22Rv1 (cell line): ENCODE results near the gene RGS7.

Experiments
- H3K27ac ChIP-seq: fragments of 450-650 bp; 2 replicates; pipeline ENCODE4 v1.5.1; 2017
- CTCF ChIP-seq: fragments of 450-650 bp; IDR thresholded peaks from 2 replicates; pipeline ENCODE4 v1.5.1; 2017; ENCODE audit warnings: mild to moderate bottlenecking
- ZFX ChIP-seq: fragments of 450-650 bp; IDR thresholded peaks from 2 replicates; pipeline ENCODE4 v1.6.1; 2017; ENCODE audit warnings: antibody characterized with exemption, borderline replicate concordance

The RGS7 gene

GRCh38 chr1:241250465-241250864, 106.5 kb downstream of the RGS7 start:
- H3K27ac ChIP-seq = no peak overlapping the region
- TF ChIP-seq ZFX (no peak), CTCF (no peak)

GRCh38 chr1:241240069-241240468, 116.9 kb downstream of the RGS7 start:
- H3K27ac ChIP-seq = no peak overlapping the region
- TF ChIP-seq CTCF = no peak
- no peak for TF ChIP-seq ZFX

- TF ChIP-seq CTCF (no peak), ZFX (no peak)
- H3K27ac ChIP-seq = no peak overlapping the region
These were observed 119.1 kb downstream of the RGS7 start for GRCh38 chr1:241237873-241238272.

GRCh38 chr1:241235256-241235897, 121.6 kb downstream of the RGS7 start:
- TF ChIP-seq ZFX = no peak
- no peak for TF ChIP-seq CTCF
- no peak overlapping the region for H3K27ac ChIP-seq

- TF ChIP-seq ZFX (no peak), CTCF (no peak)
- no peak overlapping the region for H3K27ac ChIP-seq
These were observed 127.3 kb downstream of the RGS7 start for GRCh38 chr1:241229711-241230110.

- TF ChIP-seq ZFX (no peak), CTCF (no peak)
- no peak overlapping the region for H3K27ac ChIP-seq
These were observed 127.8 kb downstream of the RGS7 start for GRCh38 chr1:241229216-241229615.

- no peak overlapping the region for H3K27ac ChIP-seq
- TF ChIP-seq ZFX (no peak), CTCF (no peak)
These were observed 128.7 kb downstream of the RGS7 start for GRCh38 chr1:241228339-241228738.
